Ishikawa (cell line): ENCODE data around the gene TNRC6C.

Experiments
- CEBPB ChIP-seq: IDR thresholded peaks from 2 replicates; pipeline ENCODE4 v1.6.1; 2012
- CREB1 ChIP-seq: IDR thresholded peaks from 2 replicates; pipeline ENCODE4 v1.6.1; 2012; ENCODE audit warnings: low read depth
- EGR1 ChIP-seq: IDR thresholded peaks from 2 replicates; pipeline ENCODE4 v1.6.1; 2012
- EP300 ChIP-seq: IDR thresholded peaks from 2 replicates; pipeline ENCODE4 v1.6.1; 2012; ENCODE audit warnings: borderline replicate concordance
- FOXM1 ChIP-seq: IDR thresholded peaks from 2 replicates; pipeline ENCODE4 v1.6.1; 2012; ENCODE audit warnings: low read depth, borderline replicate concordance
- NFIC ChIP-seq: IDR thresholded peaks from 2 replicates; pipeline ENCODE4 v1.6.1; 2012
- RAD21 ChIP-seq: IDR thresholded peaks from 2 replicates; pipeline ENCODE4 v1.6.1; 2012; ENCODE audit warnings: low read depth
- REST ChIP-seq: IDR thresholded peaks from 2 replicates; pipeline ENCODE4 v1.6.1; 2012; ENCODE audit warnings: low read depth, mild to moderate bottlenecking
- TAF1 ChIP-seq: IDR thresholded peaks from 2 replicates; pipeline ENCODE4 v1.6.1; 2012; ENCODE audit warnings: low read depth, mild to moderate bottlenecking
- TCF12 ChIP-seq: IDR thresholded peaks from 2 replicates; pipeline ENCODE4 v1.6.1; 2012; ENCODE audit warnings: low read depth
- TEAD4 ChIP-seq: IDR thresholded peaks from 2 replicates; pipeline ENCODE4 v1.6.1; 2012
- YY1 ChIP-seq: IDR thresholded peaks from 2 replicates; pipeline ENCODE4 v1.6.1; 2012; ENCODE audit warnings: low read depth
- ZBTB7A ChIP-seq: IDR thresholded peaks from 2 replicates; pipeline ENCODE4 v1.6.1; 2012; ENCODE audit warnings: low read depth
- TF ChIP-seq, protein P1 (sequence below): IDR thresholded peaks from 2 replicates; pipeline ENCODE4 v1.6.1; 2012
- TF ChIP-seq, protein P2 (sequence below): IDR thresholded peaks from 2 replicates; pipeline ENCODE4 v1.6.1; 2012

Gene TNRC6C

DNA sequence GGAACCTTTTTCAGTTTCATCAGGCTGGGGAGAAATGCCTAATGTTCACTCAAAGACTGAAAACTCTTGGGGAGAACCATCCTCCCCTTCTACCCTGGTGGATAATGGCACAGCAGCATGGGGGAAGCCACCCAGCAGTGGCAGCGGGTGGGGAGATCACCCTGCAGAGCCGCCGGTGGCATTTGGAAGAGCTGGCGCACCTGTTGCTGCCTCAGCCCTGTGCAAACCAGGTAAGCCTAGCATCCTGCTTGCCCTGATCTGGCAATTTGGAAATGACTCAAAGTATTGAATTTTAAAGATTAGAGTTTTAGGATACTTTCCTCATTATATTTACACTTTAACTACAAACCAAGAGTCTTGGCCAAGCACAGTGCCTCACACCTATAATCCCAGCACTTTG is 106.2 kb downstream of the TNRC6C start:
- TF ChIP-seq YY1, result no peak
- no peak for TF ChIP-seq REST
- no peak for TF ChIP-seq TCF12
- no peak for TF ChIP-seq TAF1
- no peak for TF ChIP-seq NFIC

DNA sequence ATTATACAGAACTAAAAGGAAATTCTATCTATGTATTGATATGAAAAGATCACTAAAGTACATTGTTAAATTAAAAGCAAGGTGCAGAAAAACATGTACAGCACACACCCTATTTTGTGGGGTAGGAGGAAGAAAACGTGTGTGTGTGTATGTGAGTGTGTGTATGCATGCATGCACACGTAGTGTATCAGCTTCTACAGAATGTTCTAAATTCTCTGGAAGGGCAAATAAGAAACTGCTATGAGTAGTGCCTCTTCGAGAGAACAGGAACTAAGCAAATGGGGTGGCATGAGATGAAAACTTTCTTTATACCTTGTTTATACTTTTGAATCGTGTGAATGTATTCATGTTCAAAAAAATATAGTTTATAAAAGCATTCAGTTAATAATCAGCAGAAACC is 111.2 kb downstream of the TNRC6C start:
- TF ChIP-seq EGR1, result no peak
- TF ChIP-seq, protein P1, sequence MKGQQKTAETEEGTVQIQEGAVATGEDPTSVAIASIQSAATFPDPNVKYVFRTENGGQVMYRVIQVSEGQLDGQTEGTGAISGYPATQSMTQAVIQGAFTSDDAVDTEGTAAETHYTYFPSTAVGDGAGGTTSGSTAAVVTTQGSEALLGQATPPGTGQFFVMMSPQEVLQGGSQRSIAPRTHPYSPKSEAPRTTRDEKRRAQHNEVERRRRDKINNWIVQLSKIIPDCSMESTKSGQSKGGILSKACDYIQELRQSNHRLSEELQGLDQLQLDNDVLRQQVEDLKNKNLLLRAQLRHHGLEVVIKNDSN, result no peak
- TF ChIP-seq NFIC, result no peak

- no peak for TF ChIP-seq ZBTB7A
- no peak for TF ChIP-seq EGR1
- TF ChIP-seq, protein P2, sequence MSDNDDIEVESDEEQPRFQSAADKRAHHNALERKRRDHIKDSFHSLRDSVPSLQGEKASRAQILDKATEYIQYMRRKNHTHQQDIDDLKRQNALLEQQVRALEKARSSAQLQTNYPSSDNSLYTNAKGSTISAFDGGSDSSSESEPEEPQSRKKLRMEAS, result no peak
- TF ChIP-seq, protein P1, result no peak
- no peak for TF ChIP-seq RAD21
- no peak for TF ChIP-seq FOXM1
- no peak for TF ChIP-seq CREB1
- no peak for TF ChIP-seq CEBPB
- no peak for TF ChIP-seq REST
- no peak for TF ChIP-seq YY1
- TF ChIP-seq TEAD4, result no peak
- no peak for TF ChIP-seq EP300
- TF ChIP-seq TAF1, result no peak
These were observed 114.5 kb downstream of the TNRC6C start for GRCh38 chr17:78072961-78073360.

- TF ChIP-seq NFIC, result no peak
These were observed 116.5 kb downstream of the TNRC6C start for GRCh38 chr17:78075011-78075410.

GRCh38 chr17:78075545-78075944 is 117.0 kb downstream of the TNRC6C start:
- TF ChIP-seq FOXM1 (no peak), CEBPB (no peak), CREB1 (no peak), TEAD4 (no peak), TCF12 (no peak)
- TF ChIP-seq, protein P1, result no peak

DNA sequence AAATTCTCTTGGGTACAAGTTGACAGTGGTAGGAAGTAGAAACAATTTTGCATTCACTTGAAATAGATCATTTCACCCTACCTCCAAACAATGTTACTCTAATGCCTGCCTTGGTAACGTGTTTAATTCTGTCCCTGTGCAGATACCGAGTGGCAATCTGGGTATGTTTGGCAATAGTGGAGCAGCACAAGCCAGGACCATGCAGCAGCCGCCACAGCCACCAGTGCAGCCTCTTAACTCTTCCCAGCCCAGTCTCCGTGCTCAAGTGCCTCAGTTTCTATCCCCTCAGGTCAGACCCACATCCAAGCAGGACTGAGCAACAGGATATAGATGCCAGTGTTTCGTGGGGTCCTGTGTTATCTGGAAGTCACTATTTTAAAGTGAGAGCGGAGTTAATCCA is 120.8 kb downstream of the TNRC6C start:
- TF ChIP-seq, protein P2, result no peak
- no peak for TF ChIP-seq CEBPB
- no peak for TF ChIP-seq RAD21
- TF ChIP-seq TEAD4, result no peak
- no peak for TF ChIP-seq TAF1
- TF ChIP-seq CREB1, result no peak
- no peak for TF ChIP-seq REST
- TF ChIP-seq FOXM1, result no peak
- TF ChIP-seq NFIC, result no peak
- no peak for TF ChIP-seq ZBTB7A
- TF ChIP-seq YY1, result no peak
- TF ChIP-seq TCF12, result no peak
- no peak for TF ChIP-seq EGR1
- TF ChIP-seq, protein P1, result no peak
- TF ChIP-seq EP300, result no peak
